Smooth muscle cell of the brain vasculature (primary cell): ENCODE data around the gene ZNF727.
"Not testable (repeated sequence)": the region's sequence is repeated elsewhere in the genome, so short reads cannot be mapped to it uniquely, and the experiment has no call there.

Experiments used
- DNase-seq: peaks from one replicate; pipeline ENCODE4 v3.0.0-alpha.2; 2012; ENCODE audit warnings: low read depth, low spot score

The ZNF727 gene

DNA sequence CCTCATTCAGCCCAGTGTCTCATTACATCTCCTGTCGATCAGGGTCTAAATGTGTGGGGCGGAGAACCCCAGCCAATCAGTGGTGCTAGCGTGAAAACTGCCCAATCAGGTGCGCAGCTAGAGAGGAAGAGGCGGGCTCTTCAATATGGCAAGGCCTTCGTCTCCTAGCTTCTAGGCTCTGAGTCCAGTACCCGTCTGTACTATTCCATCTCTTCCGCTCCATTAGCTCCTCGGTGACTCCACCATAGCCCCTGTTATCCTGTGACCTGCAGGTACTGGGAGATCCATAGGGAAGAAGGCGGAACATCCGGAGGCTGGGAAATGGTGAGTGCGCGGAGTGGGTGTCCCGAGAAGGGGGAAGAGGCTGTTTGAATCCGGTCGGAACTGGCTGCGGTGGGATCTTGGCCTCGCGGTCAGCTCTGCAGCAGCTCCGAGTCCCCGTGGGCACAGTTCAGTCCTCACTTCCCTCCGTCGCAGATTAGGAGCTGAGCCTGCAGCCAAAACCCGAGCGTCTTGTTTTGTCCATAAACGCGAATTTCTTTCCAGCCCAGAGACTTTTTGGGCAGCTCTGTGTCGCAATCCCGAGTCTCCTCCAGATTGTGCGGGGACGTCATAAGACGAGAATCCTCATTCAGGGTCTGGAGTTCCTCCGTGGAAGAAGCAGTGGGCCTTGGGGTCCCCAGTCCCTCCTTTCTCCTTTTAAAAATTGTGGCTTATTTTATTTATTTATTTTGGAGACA is at the start of gene ZNF727:
Gene ZNF727 (plus strand): TSS at position 134 of the 740 bp plus-strand sequence. CDS start 188 bp downstream, at position 322.
- no peak for DNase-seq

GRCh38 chr7:63998549-63998948 is 46.7 kb upstream of the ZNF727 start, which contains the start of gene ZNF722:
ZNF722 (plus strand) TSS chr7:63998849; CDS start chr7:63998962, 113 bp downstream.
- no peak for DNase-seq

- not testable (repeated sequence) for DNase-seq
Observed at GRCh38 chr7:64015496-64015895, 29.7 kb upstream of the ZNF727 start.

- DNase-seq: no peak
Observed at GRCh38 chr7:64035388-64035787, 9.8 kb upstream of the ZNF727 start.

DNA sequence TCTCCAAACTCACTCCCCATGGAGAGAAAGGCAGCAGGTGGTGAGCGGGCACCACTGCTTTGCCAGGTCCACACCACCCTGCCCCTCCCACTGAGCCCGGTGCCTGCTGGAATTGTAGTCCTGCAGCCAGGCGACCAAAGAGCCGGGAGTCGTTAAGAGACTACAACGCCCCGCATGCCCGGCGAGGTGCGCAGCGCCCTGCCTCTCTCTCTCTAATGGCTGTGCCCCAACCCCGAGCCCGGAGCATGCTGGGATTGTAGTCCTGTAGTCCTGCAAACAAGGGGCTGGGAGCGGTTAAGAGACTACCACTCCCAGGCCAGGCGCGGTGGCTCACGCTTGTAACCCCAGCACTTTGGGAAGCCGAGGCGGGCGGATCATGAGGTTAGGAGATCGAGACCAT is 8.1 kb upstream of the ZNF727 start:
- no peak for DNase-seq

GRCh38 chr7:64046041-64046389 is 781 bp downstream of the ZNF727 start:
- DNase-seq: no peak

GRCh38 chr7:64077837-64078698 is 32.8 kb downstream of the ZNF727 start:
- DNase-seq: not testable (repeated sequence)

GRCh38 chr7:64078699-64078994 is 33.4 kb downstream of the ZNF727 start:
- no peak for DNase-seq

- DNase-seq: no peak
Observed at GRCh38 chr7:64087501-64087900, 42.3 kb downstream of the ZNF727 start.

DNA sequence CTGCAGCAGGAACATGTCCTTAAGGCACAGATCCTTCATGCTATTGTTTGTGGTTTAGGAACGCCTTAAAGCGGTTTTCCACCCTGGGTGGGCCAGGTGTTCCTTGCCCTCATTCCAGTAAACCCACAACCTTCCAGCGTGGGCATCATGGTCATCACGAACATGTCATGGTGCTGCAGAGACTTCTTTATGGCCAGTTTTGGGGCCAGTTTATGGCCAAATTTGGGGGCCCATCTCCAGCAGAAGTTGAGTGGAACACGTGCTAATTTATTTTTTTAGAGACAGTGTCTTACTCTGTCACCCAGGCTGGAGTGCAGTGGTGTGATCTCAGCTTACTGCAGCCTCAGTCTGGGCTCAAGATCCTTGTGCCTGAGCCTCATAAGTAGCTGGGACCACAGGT is 43.6 kb downstream of the ZNF727 start:
- not testable (repeated sequence) for DNase-seq
